CD4-positive, alpha-beta T cell treated with Interleukin-12 subunit alpha and Interleukin-12 subunit beta, for 1 hour (primary cell): ENCODE results near the gene HAPLN1.

Experiments used
- DNase-seq: peaks from one replicate; pipeline ENCODE4 v3.0.0-alpha.2; 2020

Gene HAPLN1

DNA sequence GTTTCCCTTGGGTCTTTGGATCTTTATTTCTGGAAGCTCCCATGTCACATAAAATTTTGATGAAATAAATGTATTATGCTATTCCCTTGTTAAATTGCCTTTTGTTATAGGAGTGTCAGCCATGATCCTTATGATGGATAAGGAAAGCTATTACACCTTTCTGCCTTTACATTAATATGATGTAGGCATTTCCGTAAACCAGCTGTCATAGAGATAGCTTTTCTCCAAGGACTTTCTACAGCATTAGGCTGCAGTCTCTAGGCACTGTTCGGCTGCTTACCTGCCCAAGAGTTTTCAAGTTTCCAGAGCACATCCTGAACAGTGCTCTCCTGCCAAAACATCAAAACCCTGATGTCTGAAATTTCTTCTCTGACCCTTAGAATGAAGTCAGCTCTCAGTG is 87.4 kb downstream of the HAPLN1 start:
- DNase-seq, result no peak

DNA sequence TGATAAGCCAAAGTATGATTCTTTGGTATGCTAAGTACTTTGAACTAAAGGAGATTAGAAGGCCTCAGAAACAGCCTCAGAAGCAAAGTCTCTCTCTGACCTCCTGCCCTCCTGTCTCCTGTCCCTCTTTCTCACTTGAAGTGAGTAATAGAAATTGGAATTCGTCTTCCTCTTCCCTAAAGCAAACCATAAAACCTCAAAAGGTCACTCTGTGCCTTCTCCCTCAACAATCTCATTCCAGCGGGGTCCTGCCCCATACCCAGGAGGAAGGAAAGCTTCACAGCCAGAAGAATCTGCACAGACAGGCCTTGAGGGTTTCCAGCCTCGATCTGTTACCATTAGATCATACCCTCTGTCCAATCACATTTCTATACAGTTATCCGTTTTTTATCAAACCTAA is 87.8 kb downstream of the HAPLN1 start:
- no peak for DNase-seq

DNA sequence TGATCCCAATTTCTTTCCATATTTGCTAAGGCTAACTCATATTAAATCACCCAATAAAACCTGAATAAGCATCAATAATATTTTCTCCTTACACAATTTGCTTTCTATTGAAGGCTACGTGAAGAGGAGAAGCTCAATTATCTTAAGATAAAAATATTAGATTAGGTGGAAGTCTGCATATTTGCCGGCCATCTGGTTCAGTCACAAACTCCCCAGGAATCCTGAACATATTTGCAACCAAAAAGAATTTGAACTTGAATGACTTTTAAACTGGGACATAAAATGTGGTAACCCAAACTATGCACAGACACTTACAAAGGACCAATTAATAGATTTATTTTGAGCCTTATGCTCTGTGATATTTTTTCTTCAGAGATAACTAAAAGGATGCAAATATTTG is 92.3 kb downstream of the HAPLN1 start:
- no peak for DNase-seq

DNA sequence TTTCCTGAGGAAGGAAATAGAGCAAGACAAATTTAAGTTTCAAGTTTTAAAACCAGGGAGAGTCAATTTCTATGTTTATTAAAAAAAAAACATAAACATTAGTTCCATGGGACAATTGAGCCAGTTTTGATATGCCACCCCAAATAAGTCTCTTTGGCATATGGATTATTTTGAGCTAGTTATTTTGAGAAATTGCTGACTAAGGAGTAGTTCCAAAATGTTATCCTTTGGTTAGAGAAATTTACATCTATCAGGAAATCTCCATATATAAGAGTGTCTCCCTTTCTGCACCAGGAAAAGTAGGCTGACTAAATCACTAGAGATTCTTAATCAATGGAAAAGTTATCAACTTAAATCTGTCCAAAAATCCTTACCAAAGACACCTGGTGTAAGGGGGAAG is 105.8 kb downstream of the HAPLN1 start:
- DNase-seq, result no peak

DNA sequence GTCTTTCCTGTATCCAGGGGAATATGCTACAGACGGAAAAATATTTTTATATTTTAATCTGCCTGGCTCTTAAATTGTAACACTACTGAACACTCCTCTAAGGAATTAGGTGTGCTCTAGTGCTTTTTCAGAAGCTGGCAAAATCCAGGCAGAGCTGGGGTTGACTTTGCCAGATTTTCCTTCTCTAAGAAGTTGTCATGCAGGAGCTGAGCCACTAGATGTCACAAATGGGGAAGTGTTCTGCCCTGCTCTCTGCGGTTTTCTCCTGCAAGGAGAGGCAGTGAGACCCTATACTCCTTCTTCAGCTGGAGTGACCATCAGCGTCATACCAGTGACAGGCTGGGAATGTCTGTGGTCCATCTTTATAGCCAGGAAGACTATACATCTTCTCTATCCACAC is 112.5 kb downstream of the HAPLN1 start:
- no peak for DNase-seq

DNA sequence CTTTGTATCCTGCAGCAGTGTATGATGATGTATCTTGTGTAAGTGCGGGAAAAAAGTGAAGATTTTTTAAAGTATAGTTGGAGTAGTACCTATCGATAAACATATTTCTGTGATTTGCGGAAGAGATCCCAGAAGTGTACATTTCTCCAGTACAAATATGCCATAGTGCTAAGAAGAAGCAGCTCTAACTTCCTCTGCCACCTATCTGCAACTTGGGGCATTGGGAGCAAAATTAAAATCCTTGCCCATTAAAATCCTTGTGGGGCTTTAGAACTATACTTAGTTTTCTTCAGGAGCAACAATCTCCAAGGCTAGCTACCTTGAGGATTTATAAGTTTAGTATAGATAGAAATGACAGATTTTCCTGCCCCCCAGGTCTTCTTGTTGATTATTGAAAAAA is 125.4 kb downstream of the HAPLN1 start:
- no peak for DNase-seq

DNA sequence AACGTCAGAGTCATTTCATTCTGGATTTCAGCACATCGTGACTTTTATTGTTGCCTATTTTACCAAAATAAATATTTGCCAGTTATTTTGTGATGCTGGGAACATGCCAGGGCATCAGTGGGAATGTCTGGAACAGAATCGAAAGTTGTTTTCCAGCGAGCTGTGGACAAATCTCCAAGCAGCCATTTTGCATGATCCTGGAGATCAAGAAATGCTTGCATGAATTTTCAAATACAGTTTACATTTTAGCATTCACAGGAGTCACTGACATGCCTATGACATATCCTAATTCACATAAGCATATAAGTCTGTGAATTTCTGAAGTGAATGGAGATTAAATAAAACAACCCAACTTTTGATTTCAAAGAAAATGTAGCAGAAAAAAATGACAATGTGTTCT is 129.7 kb downstream of the HAPLN1 start:
- DNase-seq, result no peak

DNA sequence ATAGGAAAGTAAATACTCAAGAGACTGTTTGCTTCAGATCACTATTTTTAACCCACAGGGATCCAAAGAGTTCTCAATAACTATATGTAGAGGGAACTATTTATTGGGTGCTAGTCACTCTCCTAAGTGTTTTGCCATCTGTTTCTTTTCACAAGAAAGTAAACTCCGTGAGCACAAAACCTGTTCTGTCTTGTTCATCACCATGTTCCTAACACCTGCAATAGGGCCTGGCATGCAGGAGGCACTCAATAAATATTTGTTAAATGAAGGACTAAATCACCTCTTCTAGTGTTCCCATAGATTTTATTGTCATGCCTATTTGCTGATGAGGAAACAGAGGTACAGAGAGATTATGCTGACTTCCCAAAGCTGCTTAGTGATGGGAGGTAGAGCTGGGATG is 130.9 kb downstream of the HAPLN1 start:
- no peak for DNase-seq
